IMR-90 (cell line): ENCODE measurements around the gene LPAR1.

ENCODE experiments used
- CEBPB ChIP-seq: IDR thresholded peaks from 2 replicates; pipeline ENCODE4 v1.6.1; 2012; ENCODE audit warnings: low read depth, low read length, improper control_type of control experiment
- NFE2L2 ChIP-seq: fragments of 150-350 bp; IDR thresholded peaks from 2 replicates; pipeline ENCODE4 v1.6.1; 2016; ENCODE audit warnings: low read depth, mild to moderate bottlenecking, low read length
- RAD21 ChIP-seq: IDR thresholded peaks from 2 replicates; pipeline ENCODE4 v1.6.1; 2012; ENCODE audit warnings: low read length, improper control_type of control experiment

GRCh38 chr9:111034898-111035539 lies 3.3 kb downstream of the LPAR1 start:
- TF ChIP-seq RAD21 (no peak), NFE2L2 (no peak), CEBPB (peak; percentile 45; the same call in 1 of the 2 replicates)
